Measurements from ENCODE around the gene PHC1. TPM values are rescaled to one million over a fixed set of nuclear protein-coding genes. Genes with fewer than 3 reads are reported as not detected.
A peak's percentile ranks its signal among the peaks of the same experiment; 100 is the strongest.
"Not testable (repeated sequence)": the region's sequence is repeated elsewhere in the genome, so short reads cannot be mapped to it uniquely, and the experiment has no call there.

PHC1 gene
- total RNA-seq, 4 donors from 2014 or later: 22.7 to 52.0 (median 42.1) TPM

- WGBS, 2 donors (ENCODE audit: low coverage in 1 of 2): 74 to 92% methylated on average over 2 to 5 of the region's 6 CpGs
- no peak for TF ChIP-seq POLR2AphosphoS5 (IDR thresholded peaks at IDR 0.05)
- TF ChIP-seq EP300 (IDR thresholded peaks at IDR 0.05): no peak
- no peak for TF ChIP-seq CTCF (IDR thresholded peaks at IDR 0.05)
- H3K27me3 ChIP-seq: no peaks in the 10 kb centered on the region
- H3K4me3 ChIP-seq: no peak overlapping the region
- peaks cover 0 to under 1% (median 0%) of the 10 kb centered on the region in 3 donors for H3K4me1 ChIP-seq
- no peak for ATAC-seq
- no peaks in the 10 kb centered on the region for H3K36me3 ChIP-seq
- no peak overlapping the region for H3K27ac ChIP-seq
- no peaks in the 10 kb centered on the region for H3K9me3 ChIP-seq
Measured at GRCh38 chr12:8899830-8900229, 14.5 kb upstream of the PHC1 start.

DNA sequence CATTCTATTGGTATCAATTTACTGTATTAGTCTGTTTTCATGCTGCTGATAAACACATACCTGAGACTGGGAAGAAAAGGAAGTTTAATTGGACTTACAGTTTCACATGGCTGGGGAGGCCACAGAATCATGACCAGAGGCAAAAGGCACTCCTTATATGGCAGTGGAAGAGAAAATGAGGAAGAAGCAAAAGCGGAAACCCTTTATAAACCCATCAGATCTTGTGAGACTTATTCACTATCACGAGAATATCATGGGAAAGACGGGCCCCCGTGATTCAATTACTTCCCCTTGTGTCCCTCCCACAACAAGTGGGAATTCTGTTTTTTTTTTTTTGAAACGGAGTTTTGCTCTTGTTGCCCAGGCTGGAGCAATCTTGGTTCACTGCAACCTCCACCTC is 11.6 kb upstream of the PHC1 start:
- H3K4me3 ChIP-seq, H3K4me1 ChIP-seq, ATAC-seq, H3K27ac ChIP-seq, H3K27me3 ChIP-seq, H3K9me3 ChIP-seq, H3K36me3 ChIP-seq: not testable (repeated sequence)
- 81 to 87% methylated on average over 4 to 5 of the region's 5 CpGs for WGBS, 2 donors (ENCODE audit: low coverage in 1 of 2)

GRCh38 chr12:8903646-8904045 is 10.7 kb upstream of the PHC1 start:
- 77 to 80% methylated on average over 3 of the region's 3 CpGs for WGBS, 2 donors (ENCODE audit: low coverage in 1 of 2)

DNA sequence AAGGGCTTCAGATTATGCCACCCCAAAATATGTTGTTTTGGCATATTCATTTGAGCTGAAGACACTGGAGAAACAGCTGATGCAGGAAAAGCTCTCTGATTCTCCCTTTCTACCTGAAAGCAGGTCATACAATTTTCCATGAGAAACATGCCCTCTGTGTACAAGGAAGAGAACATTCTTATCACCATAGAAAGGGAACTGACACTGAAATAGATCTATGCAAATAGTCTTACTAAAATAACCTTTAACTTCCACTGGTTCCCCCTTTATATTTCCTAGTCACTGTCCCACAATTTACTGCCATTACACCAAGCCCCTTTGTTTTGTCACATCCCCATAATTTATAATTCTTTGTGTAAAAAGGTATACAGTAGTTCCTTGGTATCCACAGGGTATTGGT is 9.6 kb upstream of the PHC1 start:
- no peaks in the 10 kb centered on the region for H3K36me3 ChIP-seq
- no peaks in the 10 kb centered on the region for H3K27me3 ChIP-seq
- H3K9me3 ChIP-seq: no peaks in the 10 kb centered on the region
- H3K27ac ChIP-seq: no peak overlapping the region
- peaks cover 0 to 7% (median 2%) of the 10 kb centered on the region in 3 donors for H3K4me1 ChIP-seq
- ATAC-seq: no peak
- TF ChIP-seq CTCF (IDR thresholded peaks at IDR 0.05): no peak
- TF ChIP-seq POLR2AphosphoS5 (IDR thresholded peaks at IDR 0.05): no peak
- TF ChIP-seq POLR2A (IDR thresholded peaks at IDR 0.05): no peak
- no peak for TF ChIP-seq EP300 (IDR thresholded peaks at IDR 0.05)
- H3K4me3 ChIP-seq: no peak overlapping the region

More at GRCh38 chr12:8903646-8904045, 10.7 kb upstream of the PHC1 start:
- no peak for ATAC-seq
- Histone ChIP-seq H3K4me3 (no peak overlapping the region), H3K4me1 (peaks cover 0 to 7% (median 2%) of the 10 kb centered on the region in 3 donors), H3K36me3 (no peaks in the 10 kb centered on the region), H3K27ac (no peak overlapping the region), H3K9me3 (no peaks in the 10 kb centered on the region), H3K27me3 (no peaks in the 10 kb centered on the region)
- no peak for TF ChIP-seq EP300 (IDR thresholded peaks at IDR 0.05)
- no peak for TF ChIP-seq POLR2AphosphoS5 (IDR thresholded peaks at IDR 0.05)
- no peak for TF ChIP-seq POLR2A (IDR thresholded peaks at IDR 0.05)
- no peak for TF ChIP-seq CTCF (IDR thresholded peaks at IDR 0.05)

- peak overlapping the region in 3 of 4 donors; percentile 19 to 47 (median 38) for H3K27ac ChIP-seq
- no peaks in the 10 kb centered on the region for H3K9me3 ChIP-seq
- ATAC-seq: peak; percentile 66
- WGBS, 2 donors (ENCODE audit: low coverage in 1 of 2): 11 to 35% methylated on average over 6 to 10 of the region's 10 CpGs
- no peaks in the 10 kb centered on the region for H3K27me3 ChIP-seq
- no peaks in the 10 kb centered on the region for H3K36me3 ChIP-seq
- peaks cover 0 to 7% (median 2%) of the 10 kb centered on the region in 3 donors for H3K4me1 ChIP-seq
- TF ChIP-seq CTCF (IDR thresholded peaks at IDR 0.05) (peak in 1 of 4 experiments; percentile 12), POLR2A (IDR thresholded peaks at IDR 0.05) (no peak)
- no peak overlapping the region for H3K4me3 ChIP-seq
Measured at GRCh38 chr12:8905546-8905945, 8.8 kb upstream of the PHC1 start.
